GM19099 (cell line): ENCODE measurements around the gene ATP7B.

Experiments
- POLR2A ChIP-seq: IDR thresholded peaks from 3 replicates; pipeline ENCODE4 v1.6.1; 2011; ENCODE audit warnings: low read depth; ENCODE audit not compliant: insufficient read length; ENCODE audit errors: extremely low read depth

ATP7B gene

DNA sequence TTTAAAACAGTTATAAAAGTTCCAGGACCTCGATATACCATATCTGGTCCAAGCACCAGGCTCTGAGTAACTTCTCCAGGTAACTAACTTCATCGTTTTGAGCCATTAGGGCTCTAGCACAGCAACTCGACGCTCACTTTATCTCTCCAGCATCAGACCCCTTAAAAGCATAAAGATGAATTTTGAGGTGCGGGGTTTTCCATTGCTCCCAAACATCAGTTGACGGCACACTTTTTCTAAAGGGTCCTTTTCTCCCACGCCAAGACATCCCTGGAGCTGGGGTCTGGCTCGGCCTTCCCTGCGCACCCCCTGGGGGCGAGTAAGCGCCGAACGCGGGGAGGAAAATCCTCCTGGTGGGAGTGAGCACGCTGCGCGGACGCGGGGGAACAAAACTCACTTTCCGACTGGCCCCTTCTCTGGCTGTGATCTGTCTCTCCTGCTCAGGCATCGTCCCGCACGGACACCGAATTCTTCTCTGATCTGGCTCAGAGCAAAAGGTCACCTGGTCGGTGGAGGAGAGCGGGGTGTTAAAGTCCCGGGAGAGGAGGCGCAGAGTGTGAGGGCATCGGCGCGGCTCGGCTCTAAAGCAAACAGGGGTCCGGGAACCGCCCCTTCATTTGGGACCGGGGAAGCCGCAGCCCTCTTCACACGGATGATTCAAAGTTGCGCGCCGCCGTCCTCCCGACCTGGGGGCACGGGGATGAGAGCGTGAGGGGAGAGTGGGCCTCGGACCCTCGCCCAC is at the start of gene ATP7B:
Gene ATP7B (minus strand): TSS at position 561 of the 742 bp plus-strand sequence. CDS start 113 bp downstream, at position 448.
- no peak for TF ChIP-seq POLR2A

DNA sequence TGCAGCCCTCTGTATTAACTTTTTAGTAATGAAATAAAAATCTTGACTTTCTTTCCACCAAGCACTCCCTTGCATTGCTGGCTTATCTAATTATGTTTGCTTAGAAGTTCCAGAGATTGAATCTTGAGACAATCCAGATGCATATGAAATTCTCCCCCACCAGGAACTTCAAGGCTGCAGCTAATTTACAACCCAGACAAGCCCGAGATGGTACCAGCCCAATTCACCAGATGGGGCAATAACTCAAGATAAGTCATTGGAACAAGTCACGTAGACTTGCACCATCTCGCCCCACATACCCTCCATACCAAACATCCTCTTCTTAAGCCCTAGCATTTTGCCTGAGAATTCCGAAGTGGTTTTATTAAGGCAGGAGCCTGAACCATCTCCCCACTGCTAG is 42.2 kb upstream of the ATP7B start:
- TF ChIP-seq POLR2A, result no peak

DNA sequence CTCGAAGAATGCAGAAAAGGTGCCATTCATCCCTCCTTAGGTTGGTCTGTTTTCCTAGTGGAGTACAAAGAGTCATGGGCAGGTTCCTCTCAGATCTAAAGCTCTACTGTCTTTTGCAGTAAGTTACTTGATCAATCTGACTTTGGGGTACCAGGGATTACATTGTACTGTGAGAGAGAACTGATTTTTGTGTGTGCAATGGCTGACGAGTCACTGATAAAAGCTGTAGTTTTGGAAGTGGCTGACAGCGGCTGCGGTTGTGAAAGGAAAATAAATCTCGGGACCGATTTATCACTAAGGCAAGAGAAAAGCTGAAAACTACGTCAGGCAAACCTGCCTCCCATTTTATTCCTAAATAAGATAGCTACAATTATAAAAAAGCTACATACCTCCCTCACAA is 40.1 kb upstream of the ATP7B start:
- no peak for TF ChIP-seq POLR2A

DNA sequence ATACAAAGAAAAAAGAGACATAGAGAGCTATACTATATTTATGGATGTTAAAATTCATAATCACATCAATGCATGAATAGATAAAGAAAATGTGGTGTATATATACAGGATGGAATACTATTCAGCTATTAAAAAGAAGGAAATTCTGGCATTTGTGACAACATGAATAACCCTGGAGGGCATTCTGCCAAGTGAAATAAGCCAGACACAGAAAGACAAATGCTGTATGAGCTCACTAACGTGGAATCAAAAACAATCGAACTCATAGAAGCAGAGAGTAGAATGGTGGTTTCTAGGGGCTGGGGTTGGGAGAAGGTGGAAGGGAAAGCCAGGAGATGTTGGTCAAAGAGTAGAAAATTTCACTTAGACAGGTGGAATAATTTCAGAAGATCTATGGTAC is 37.3 kb upstream of the ATP7B start:
- TF ChIP-seq POLR2A, result no peak

DNA sequence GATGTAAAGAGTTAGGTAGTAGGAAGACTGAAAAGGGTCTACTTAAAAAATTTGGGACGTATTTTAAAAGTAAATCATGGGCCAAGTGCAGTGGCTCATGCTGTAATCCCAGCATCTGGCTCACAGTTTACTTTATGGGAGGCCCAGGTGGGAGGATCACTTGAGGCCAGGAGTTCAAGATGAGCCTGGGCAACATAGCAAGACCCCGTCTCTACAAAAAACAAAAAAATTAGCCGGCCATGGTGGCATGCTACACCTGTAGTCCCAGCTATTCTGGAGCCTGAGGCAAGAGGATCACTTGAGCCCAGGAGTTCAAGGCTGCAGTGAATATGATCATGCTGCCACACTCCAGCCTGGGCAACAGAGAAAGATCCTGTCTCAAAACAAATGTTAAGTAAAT is 36.2 kb upstream of the ATP7B start:
- no peak for TF ChIP-seq POLR2A

DNA sequence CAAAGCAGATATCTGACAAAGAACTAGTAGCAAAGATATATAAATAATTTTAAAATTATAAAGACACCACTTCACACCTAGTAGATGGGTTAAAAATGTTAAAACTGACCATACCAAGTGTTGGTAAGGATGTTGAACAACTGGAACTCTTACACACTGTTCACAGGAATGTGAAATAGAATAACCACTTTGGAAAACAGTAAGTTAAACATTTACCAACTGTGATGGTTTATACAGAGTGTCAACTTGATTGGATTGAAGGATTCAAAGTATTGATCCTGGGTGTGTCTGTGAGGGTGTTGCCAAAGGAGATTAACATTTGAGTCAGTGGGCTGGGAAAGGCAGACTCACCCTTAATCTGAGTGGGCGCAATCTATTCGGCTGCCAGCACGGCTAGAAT is 32.4 kb upstream of the ATP7B start:
- TF ChIP-seq POLR2A, result no peak

DNA sequence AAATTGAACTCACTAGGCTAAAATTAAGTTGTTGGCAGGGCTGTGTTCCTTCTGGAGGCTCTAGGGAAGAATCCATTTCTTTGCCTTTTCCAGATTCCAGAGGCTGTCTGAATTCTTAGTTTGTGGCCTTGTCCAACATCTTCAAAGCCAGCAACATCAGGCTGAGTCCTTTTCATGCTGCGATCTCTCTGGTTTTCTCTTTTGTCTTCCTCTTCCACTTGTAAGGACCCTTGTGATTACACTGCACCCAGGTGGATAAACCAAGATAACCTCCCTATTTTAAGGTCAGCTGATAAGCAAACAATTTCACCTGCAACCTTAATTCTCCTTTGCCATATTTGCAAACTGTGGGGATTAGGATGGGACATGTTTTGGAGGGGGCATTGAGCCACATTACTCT is 24.8 kb upstream of the ATP7B start:
- no peak for TF ChIP-seq POLR2A

DNA sequence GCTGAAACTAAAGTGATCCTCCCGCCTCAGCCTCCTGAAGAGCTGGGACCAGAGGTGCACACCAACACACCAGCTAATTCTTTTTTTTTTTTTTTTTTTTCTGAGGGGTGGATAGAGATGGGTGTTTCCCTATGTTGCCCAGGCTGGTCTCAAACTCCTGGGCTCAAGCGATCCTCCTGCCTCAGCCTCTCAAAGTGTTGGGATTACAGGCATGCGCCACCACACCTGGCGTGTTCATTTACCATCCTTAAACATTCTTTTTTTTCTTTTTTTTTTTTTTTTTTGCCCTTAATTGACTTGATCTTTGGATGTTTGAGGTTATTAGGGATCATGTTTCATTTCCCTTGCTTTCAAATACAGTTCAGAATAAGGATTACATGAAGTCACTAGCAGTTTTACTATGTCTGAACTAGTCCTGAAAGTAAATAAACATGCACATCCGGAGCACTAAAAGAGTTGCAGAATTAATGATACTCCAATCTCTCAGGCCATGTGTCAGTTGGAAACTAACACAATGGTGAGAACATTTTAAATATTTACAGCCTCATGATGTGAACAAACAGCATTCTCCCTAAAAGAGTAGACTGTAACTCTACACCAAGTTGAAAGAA is 23.5 kb upstream of the ATP7B start:
- no peak for TF ChIP-seq POLR2A

DNA sequence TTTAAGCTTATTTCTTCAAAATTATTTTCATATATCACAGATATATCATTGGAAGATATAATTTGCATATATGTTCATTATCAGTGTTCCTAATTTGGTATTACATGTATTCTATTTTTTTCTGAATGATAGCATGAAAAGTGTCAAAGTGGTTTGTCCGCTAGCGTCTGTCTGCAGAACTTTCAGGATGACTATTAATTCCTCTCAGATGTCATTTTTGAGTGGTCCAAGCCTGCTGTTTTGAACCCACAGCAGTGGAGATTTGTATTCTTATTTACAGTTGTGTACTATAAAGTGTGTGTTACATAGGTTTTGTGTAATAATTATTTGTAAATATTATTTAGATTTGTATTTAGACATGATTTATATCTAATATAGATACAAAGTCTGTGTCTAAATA is 21.8 kb upstream of the ATP7B start:
- TF ChIP-seq POLR2A, result no peak

DNA sequence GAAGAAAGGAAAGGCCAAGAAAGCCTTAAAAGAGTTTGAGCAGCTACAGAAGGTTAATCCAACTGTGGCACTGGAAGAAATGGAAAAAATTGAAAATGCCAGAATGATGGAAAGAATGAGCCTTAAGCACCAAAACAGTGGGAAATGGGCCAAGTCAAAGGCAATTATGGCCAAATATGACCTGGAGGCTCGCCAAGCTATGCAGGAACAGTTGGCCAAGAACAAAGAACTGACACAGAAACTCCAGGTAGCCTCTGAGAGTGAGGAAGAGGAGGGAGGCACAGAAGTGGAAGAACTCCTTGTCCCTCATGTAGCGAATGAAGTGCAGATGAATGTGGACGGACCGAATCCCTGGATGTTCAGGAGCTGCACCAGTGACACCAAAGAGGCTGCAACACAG is 18.3 kb upstream of the ATP7B start:
- no peak for TF ChIP-seq POLR2A

DNA sequence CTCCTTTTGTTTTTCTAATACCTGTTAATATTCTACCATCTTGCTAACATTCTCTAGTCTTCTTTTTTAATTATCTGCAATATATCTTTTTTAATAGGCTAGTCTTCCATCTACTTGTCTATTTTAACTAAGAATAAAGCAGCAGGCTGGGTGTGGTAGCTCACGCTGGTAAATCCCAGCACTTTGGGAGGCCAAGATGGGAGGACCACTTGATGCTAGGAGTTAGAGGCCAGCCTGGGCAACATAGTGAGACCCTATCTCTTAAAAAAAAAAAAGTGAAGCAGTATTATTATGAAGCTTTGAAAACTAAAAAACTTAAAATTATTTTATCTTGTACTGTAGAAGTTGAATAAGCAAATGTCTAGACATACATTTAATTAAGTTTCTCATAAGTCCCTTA is 16.6 kb upstream of the ATP7B start:
- TF ChIP-seq POLR2A, result no peak

DNA sequence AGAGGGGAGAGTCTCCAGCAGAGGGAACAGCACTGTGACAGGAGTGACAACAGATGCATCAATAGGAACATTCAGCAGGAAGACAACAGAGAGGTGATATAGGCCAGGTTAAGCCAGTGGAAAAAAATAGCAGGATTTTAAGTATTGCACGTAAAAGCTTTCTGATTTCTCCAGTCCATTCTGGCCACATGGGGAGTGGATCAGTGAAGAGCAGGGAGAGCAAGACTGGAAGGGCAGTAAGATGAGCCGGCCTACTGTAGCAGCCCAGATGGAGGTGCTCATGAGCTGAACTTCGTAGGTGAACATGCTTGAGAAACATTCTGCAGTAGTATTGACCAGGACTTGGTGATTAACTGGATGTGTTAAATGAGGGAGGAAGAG is 15.0 kb upstream of the ATP7B start:
- no peak for TF ChIP-seq POLR2A

DNA sequence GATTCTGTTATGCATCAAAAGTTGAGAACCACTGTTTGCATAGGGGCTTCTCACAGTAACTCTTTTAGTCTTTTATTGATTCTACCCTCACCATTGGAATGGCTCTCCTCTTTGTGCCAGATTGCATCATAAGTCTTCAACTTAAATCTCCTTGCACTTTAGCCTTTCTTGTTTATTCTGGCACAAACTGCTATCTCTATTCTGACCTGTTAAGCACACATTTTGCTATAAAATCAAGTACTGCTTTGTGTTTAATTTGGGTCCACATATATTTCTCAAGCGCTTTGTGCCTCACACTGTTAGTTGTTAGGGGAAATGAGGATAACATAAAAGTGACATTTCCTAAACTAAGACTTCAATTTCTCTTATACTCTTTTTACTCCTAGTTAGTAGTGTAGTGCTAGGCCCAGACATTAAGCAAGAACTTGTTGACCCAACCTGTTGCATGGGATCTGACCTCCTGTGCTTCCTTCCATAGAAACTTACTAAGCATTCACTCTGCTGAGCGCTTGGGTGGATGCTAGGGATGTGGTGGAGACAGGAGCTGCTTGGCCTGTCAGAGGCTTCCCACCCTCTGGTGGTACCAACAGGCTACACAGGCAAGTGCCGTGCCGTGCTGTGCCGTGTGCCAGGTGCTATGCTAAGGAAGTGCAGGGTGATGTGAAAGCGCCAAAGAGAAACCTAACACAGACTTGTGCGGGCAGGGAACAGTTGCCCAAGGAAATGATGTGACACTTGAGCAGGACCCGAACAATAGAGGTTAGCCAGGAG is 14.4 kb upstream of the ATP7B start:
- TF ChIP-seq POLR2A, result no peak

DNA sequence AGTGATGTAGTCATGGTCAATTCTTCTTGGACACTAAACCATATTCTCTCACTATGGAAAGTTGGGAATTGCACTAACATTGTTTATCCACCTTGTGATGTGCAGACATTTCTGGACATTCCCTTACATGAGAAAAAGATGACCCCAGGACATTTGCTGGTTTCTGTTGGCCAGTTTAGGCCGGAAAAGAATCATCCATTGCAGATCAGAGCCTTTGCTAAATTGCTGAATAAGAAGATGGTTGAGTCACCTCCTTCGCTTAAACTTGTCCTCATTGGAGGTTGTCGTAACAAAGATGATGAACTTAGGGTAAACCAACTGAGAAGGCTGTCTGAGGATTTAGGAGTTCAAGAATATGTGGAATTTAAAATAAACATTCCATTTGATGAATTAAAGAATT is 13.2 kb upstream of the ATP7B start, which contains the start of gene UTP14C:
Gene UTP14C (plus strand): TSS at position 211 of the 400 bp plus-strand sequence. CDS start 4,114 bp downstream, outside the sequence.
- no peak for TF ChIP-seq POLR2A

DNA sequence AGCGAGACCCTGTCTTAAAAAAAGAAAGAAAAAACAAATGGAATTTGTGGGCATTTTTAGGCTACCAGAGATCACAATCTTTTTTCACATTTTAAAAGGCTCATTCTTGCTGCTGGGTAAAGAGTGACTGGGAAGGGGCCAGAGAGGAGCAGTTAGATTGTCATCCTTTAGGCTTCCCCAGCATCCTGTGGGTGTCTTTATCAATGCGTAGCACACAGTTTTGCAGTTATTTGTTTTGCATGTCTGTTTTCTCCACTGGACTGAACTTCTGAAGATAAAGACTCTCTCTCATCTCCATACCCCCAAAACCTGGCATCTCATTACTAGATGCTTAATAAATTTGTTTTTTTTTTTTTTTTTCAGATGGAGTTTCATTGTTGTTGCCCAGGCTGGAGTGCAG is 11.1 kb upstream of the ATP7B start:
- TF ChIP-seq POLR2A, result no peak

DNA sequence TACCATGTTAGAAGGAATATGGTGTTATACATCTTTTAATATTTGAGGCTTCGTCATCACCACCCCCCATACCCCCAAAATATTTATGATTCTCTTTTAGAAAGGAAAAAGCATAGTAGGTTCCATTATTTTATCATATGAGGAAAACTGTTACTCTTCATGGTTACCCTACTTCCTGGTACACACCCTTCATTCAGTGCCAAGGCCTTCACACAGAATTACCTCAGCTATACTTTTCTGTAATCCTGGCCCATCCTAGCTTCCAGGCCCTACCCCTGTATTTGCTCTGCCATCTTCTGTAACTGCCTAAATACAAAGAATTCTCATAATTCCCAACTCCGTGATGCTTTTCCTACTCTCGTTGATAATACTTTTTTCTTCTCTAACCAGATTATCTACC is 8.9 kb upstream of the ATP7B start:
- TF ChIP-seq POLR2A, result no peak

DNA sequence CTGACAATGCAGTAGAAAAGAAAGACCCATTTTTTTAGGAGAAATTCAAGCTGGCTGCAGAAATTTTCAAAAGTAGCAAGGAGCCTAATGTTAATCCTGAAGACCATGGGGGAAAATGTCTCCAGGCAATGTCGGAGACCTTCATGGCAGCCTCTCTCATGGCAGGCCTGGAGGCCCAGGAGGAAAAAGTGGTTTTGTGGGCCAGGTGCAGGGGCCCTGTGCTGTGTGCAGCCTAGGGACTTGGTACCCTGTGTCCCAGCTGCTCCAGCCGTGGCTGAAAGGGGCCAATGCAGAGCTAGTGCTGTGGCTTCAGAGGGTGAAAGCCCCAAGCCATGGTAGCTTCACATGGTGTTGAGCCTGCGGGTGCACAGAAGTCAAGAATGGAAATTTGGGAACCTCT is 5.0 kb upstream of the ATP7B start:
- no peak for TF ChIP-seq POLR2A

DNA sequence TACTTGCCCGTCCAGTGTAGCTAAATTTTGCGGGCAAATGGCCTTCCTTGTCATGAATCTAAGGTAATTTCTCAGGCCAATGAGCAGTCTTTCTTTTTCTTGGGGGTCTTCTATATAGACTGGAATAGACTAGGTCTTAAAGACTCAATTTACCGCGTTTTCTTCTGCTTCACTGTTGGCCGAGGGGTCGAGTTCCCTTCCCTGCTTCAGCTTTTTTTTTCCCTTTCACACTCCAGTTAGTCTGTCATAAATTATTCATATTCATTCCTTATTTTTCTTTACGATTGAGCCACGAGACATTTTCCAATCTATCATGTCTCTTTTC is 1.2 kb upstream of the ATP7B start:
- no peak for TF ChIP-seq POLR2A
